K562 (cell line): ENCODE measurements around the gene ERVW-1. TPM values are rescaled to one million over a fixed set of nuclear protein-coding genes. Genes with fewer than 3 reads are reported as not detected.
A peak's percentile ranks its signal among the peaks of the same experiment; 100 is the strongest.

Experiments
- AFF1 ChIP-seq, 2 experiments: fragments of 450-650 bp; IDR thresholded peaks; 2 replicates each; pipeline ENCODE4 v1.6.1; 2018; ENCODE audit warnings: mild to moderate bottlenecking in 2 of 2, low read depth in 1 of 2; ENCODE audit not compliant: partially characterized antibody in 2 of 2
- ESRRA ChIP-seq: fragments of 450-650 bp; IDR thresholded peaks from 2 replicates; pipeline ENCODE4 v1.6.1; 2014; ENCODE audit warnings: low read depth, mild to moderate bottlenecking, moderate library complexity, borderline replicate concordance
- FOXJ2 ChIP-seq: fragments of 200-800 bp; sonication (Bioruptor generic); IDR thresholded peaks from 2 replicates; pipeline ENCODE4 v1.6.1; 2016; ENCODE audit warnings: missing genetic modification characterization, missing compliant biosample characterization
- FOXP1 ChIP-seq: sonication (generic); formaldehyde crosslinking; IDR thresholded peaks from 2 replicates; pipeline ENCODE4 v1.8.0; 2022; ENCODE audit warnings: mild to moderate bottlenecking, missing genetic modification reagents
- HINFP ChIP-seq: fragments of 450-650 bp; conservative IDR thresholded peaks from 2 replicates; pipeline ENCODE4 v1.6.1; 2016; ENCODE audit warnings: missing genetic modification characterization, low read depth, mild to moderate bottlenecking, control low read depth, missing compliant biosample characterization
- KLF6 ChIP-seq: fragments of 250-450 bp; sonication (Bioruptor Pico); IDR thresholded peaks from 2 replicates; pipeline ENCODE4 v1.4.0; 2020; ENCODE audit warnings: mild to moderate bottlenecking, moderate library complexity, borderline replicate concordance
- MAFK ChIP-seq: IDR thresholded peaks from 2 replicates; pipeline ENCODE4 v1.6.1; 2011; ENCODE audit warnings: low read length, improper control_type of control experiment
- NBN ChIP-seq: fragments of 450-650 bp; IDR thresholded peaks from 2 replicates; pipeline ENCODE4 v1.6.1; 2016; ENCODE audit warnings: low read depth, mild to moderate bottlenecking
- POLR2H ChIP-seq: IDR thresholded peaks from 2 replicates; pipeline ENCODE4 v1.6.1; 2016; ENCODE audit warnings: missing genetic modification characterization, low read depth, mild to moderate bottlenecking, control low read depth, missing compliant biosample characterization, moderate library complexity
- PTRF ChIP-seq: fragments of 450-650 bp; IDR thresholded peaks from 2 replicates; pipeline ENCODE4 v1.6.1; 2016; ENCODE audit warnings: mild to moderate bottlenecking, missing genetic modification characterization, missing compliant biosample characterization
- SMARCA5 ChIP-seq: fragments of 450-650 bp; IDR thresholded peaks from 2 replicates; pipeline ENCODE4 v1.6.1; 2016
- SRF ChIP-seq, 2 experiments: fragments of 250-450, 450-650 bp in 1 of 2; sonication (Bioruptor Pico) in 1 of 2; sonication (generic) in 1 of 2; formaldehyde crosslinking; IDR thresholded peaks; 2 replicates each; pipeline versions ENCODE4 v1.5.0 to v1.5.1; 2020 to 2022; ENCODE audit warnings: mild to moderate bottlenecking in 1 of 2, missing genetic modification reagents in 1 of 2
- TBP ChIP-seq: optimal IDR thresholded peaks from 2 replicates; pipeline ENCODE3; 2011; ENCODE audit warnings: low read depth, low read length, improper control_type of control experiment
- ZBTB26 ChIP-seq: fragments of 450-650 bp; formaldehyde crosslinking; IDR thresholded peaks from 2 replicates; pipeline ENCODE4 v1.4.0; 2022; ENCODE audit warnings: missing genetic modification characterization
- ZNF124 ChIP-seq: sonication (generic); formaldehyde crosslinking; IDR thresholded peaks from 2 replicates; pipeline ENCODE4 v1.8.1; 2022; ENCODE audit warnings: missing genetic modification reagents
- ZNF134 ChIP-seq: fragments of 250-450 bp; sonication (Bioruptor Pico); conservative IDR thresholded peaks from 2 replicates; pipeline ENCODE4 v1.4.0; 2020
- ZNF551 ChIP-seq: fragments of 250-450 bp; sonication (Bioruptor Pico); IDR thresholded peaks from 2 replicates; pipeline ENCODE4 v1.5.0; 2021; ENCODE audit warnings: mild to moderate bottlenecking, moderate library complexity
- polyA plus RNA-seq, 8 experiments: library from polyadenylated mRNA; depleted of rRNA in 4 of 8; stranded (reverse) in 5 of 8; unstranded in 3 of 8; fragments of >200 nt; fragmentation: Nextera tagmentation in 2 of 8; fragmentation: Illumina TruSeq in 1 of 8; extraction: Ambion mirVana in 2 of 8; extraction: Trizol in 1 of 8; gene quantifications; 2 replicates each; pipeline versions ENCODE4 v1.2.1 to v1.2.3, GENCODE V29; 2011 to 2014; ENCODE audit warnings: inconsistent platforms in 1 of 8, missing spikeins in 1 of 8
- total RNA-seq, 7 experiments: library from RNA; depleted of rRNA in 6 of 7; stranded (reverse); fragments of >200 nt in 6 of 7; fragmentation: Illumina TruSeq in 2 of 7; extraction: Trizol in 2 of 7; gene quantifications; 2 replicates each; pipeline versions ENCODE4 v1.2.1 to v1.2.3, GENCODE V29; 2011 to 2021; ENCODE audit warnings: low replicate concordance in 1 of 7
- TF ChIP-seq, protein P1 (sequence below), 2 experiments: fragments of 450-650 bp in 1 of 2; sonication (generic) in 1 of 2; formaldehyde crosslinking in 1 of 2; IDR thresholded peaks in 1 of 2; conservative IDR thresholded peaks in 1 of 2; 2 replicates each; pipeline versions ENCODE4 v1.6.1 to v1.8.1; 2016 to 2023; ENCODE audit warnings: mild to moderate bottlenecking in 2 of 2, moderate library complexity in 2 of 2, inconsistent platforms in 1 of 2, missing genetic modification reagents in 1 of 2
- TF ChIP-seq, protein P2 (sequence below): fragments of 250-450 bp; sonication (Bioruptor Pico); IDR thresholded peaks from 2 replicates; pipeline ENCODE4 v1.5.1; 2021; ENCODE audit warnings: mild to moderate bottlenecking

The ERVW-1 gene
- total and polyA plus RNA-seq, 9 of the 15 experiments (the other 6 are each of a cell fraction or from before 2014, with no cell fraction given): not detected

GRCh38 chr7:92508946-92509345 is 31.2 kb upstream of the ERVW-1 start (continued):
- no peak for TF ChIP-seq ZBTB26 (CRISPR knock-in tag)
- no peak for TF ChIP-seq KLF6 (CRISPR knock-in tag)
- TF ChIP-seq, protein P1, sequence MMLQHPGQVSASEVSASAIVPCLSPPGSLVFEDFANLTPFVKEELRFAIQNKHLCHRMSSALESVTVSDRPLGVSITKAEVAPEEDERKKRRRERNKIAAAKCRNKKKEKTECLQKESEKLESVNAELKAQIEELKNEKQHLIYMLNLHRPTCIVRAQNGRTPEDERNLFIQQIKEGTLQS (IDR thresholded peaks at IDR 0.05): no peak
- TF ChIP-seq, protein P1 (CRISPR knock-in tag; conservative IDR thresholded peaks at IDR 0.05): no peak
- no peak for TF ChIP-seq FOXP1 (CRISPR knock-in tag)
- no peak for TF ChIP-seq ZNF124 (CRISPR knock-in tag)
- no peak for TF ChIP-seq FOXJ2 (tag)
- TF ChIP-seq ZNF551 (CRISPR knock-in tag): no peak
- TF ChIP-seq, protein P2, sequence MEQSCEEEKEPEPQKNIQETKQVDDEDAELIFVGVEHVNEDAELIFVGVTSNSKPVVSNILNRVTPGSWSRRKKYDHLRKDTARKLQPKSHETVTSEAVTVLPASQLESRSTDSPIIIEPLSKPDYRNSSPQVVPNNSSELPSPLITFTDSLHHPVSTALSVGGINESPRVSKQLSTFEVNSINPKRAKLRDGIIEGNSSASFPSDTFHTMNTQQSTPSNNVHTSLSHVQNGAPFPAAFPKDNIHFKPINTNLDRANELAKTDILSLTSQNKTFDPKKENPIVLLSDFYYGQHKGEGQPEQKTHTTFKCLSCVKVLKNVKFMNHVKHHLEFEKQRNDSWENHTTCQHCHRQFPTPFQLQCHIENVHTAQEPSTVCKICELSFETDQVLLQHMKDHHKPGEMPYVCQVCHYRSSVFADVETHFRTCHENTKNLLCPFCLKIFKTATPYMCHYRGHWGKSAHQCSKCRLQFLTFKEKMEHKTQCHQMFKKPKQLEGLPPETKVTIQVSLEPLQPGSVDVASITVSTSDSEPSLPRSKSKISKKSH (CRISPR knock-in tag): no peak
- peak; percentile 29; the same call in 1 of the 2 replicates for TF ChIP-seq MAFK
- TF ChIP-seq POLR2H (tag): 0 out of 2 replicates have a peak, but pooled peaks have one; percentile 29
- TF ChIP-seq HINFP (tag): no peak
- no peak for TF ChIP-seq ZNF134 (CRISPR knock-in tag)
- TF ChIP-seq PTRF: no peak
- no peak for TF ChIP-seq SMARCA5
- TF ChIP-seq TBP: no peak
- TF ChIP-seq ESRRA: no peak
- TF ChIP-seq NBN: no peak
- TF ChIP-seq AFF1 (IDR thresholded peaks at IDR 0.05; ENCODE audit: low read depth in 1 of 2, partially characterized antibody in 2 of 2): no peak
- TF ChIP-seq SRF (CRISPR knock-in tag; IDR thresholded peaks at IDR 0.05): no peak
